Measurements from ENCODE around the gene BAIAP3. TPM values are rescaled to one million over a fixed set of nuclear protein-coding genes. Genes with fewer than 3 reads are reported as not detected.

The BAIAP3 gene
- total RNA-seq, 4 donors from 2014 or later = 0.59 to 5.5 (median 3.5) TPM

Other genes starting within 250 kb of the BAIAP3 start
- not detected for gene C1QTNF8, start 237.4 kb upstream of the BAIAP3 start, total RNA-seq
- gene CACNA1H, start 180.5 kb upstream of the BAIAP3 start, total RNA-seq = 10 to 100 TPM in 3 of 4 donors, 1 to 10 TPM in 1; 6.8 to 94.5 (median 27.6) TPM
- 1 to 10 TPM in 1 of 4 donors, not detected in 3; 1.5 TPM for gene TPSG1, start 108.4 kb upstream of the BAIAP3 start, total RNA-seq
- 100 to 1,000 TPM in 1 of 4 donors, 10 to 100 TPM in 2, 1 to 10 TPM in 1; 4.1 to 108 (median 29.0) TPM for gene TPSB2, start 103.5 kb upstream of the BAIAP3 start, total RNA-seq
- gene TPSAB1, start 92.9 kb upstream of the BAIAP3 start, total RNA-seq = 10 to 100 TPM in 3 of 4 donors, 1 to 10 TPM in 1; 3.9 to 96.2 (median 14.2) TPM
- gene TPSD1, start 77.6 kb upstream of the BAIAP3 start, total RNA-seq = 1 to 10 TPM in 1 of 4 donors, under 1 TPM in 1, not detected in 2; 0.52 to 2.8 TPM
- 100 to 1,000 TPM in 1 of 4 donors, 10 to 100 TPM in 3; 25.9 to 133 (median 63.0) TPM for gene UBE2I, start 24.0 kb upstream of the BAIAP3 start, total RNA-seq
- gene TSR3, start 18.2 kb downstream of the BAIAP3 start, total RNA-seq = 100 to 1,000 TPM in 1 of 4 donors, 10 to 100 TPM in 3; 15.9 to 101 (median 30.8) TPM
- gene GNPTG, start 18.3 kb downstream of the BAIAP3 start, total RNA-seq = 10 to 100 TPM; 28.4 to 95.9 (median 48.6) TPM
- gene UNKL, start 81.1 kb downstream of the BAIAP3 start, total RNA-seq = 10 to 100 TPM; 13.5 to 63.3 (median 27.6) TPM
- 10 to 100 TPM in 3 of 4 donors, 1 to 10 TPM in 1; 8.0 to 90.2 (median 21.4) TPM for gene UQCC4, start 87.1 kb downstream of the BAIAP3 start, total RNA-seq
- gene PERCC1, start 97.4 kb downstream of the BAIAP3 start, total RNA-seq = not detected
- gene CCDC154, start 110.9 kb downstream of the BAIAP3 start, total RNA-seq = 1 to 10 TPM in 1 of 4 donors, under 1 TPM in 2, not detected in 1; 0.48 to 5.3 (median 0.51) TPM
- 100 to 1,000 TPM in 1 of 4 donors, 10 to 100 TPM in 3; 21.5 to 145 (median 57.2) TPM for gene CLCN7, start 141.4 kb downstream of the BAIAP3 start, total RNA-seq
- under 1 TPM in 2 of 4 donors, not detected in 2; 0.28 to 0.52 TPM for gene PTX4, start 155.3 kb downstream of the BAIAP3 start, total RNA-seq
- 10 to 100 TPM in 3 of 4 donors, 1 to 10 TPM in 1; 4.9 to 59.1 (median 39.0) TPM for gene TELO2, start 159.7 kb downstream of the BAIAP3 start, total RNA-seq
- 10 to 100 TPM; 24.8 to 45.3 (median 39.3) TPM for gene TMEM204, start 200.0 kb downstream of the BAIAP3 start, total RNA-seq